Inferior parietal cortex (tissue), 1 donor: ENCODE results near the gene LAMC2.
"Not testable (repeated sequence)": the region's sequence is repeated elsewhere in the genome, so short reads cannot be mapped to it uniquely, and the experiment has no call there.

Source experiments
- DNase-seq: peaks from one replicate; pipeline ENCODE4 v3.0.0-alpha.2; 2016; ENCODE audit errors: extremely low spot score

The LAMC2 gene

GRCh38 chr1:183185941-183186490 is at the start of gene LAMC2:
Gene LAMC2, plus strand, starts transcription at chr1:183186264. Its CDS starts 89 bp downstream, at chr1:183186353.
- DNase-seq: no peak

- DNase-seq: no peak
Observed at GRCh38 chr1:183137782-183138181, 48.3 kb upstream of the LAMC2 start.

DNA sequence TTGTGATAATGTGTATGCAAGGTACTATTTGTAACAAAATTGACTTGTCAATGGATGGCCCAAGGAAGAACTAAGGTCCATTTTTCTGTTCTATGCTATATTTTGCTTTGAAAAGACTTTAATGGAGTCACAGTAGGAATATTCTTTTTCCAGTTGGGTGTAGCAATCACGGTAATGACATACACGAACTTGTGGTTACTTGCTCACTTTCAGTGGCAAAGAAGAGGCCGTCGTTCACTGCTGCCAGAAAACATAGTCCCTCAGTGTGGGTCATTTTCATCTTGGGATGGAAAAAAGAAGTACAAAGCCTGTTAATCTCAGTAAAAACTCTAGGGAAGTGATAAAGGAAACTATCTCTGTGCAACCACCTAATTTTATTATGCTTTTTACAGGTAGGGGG is 47.8 kb upstream of the LAMC2 start:
- no peak for DNase-seq

- no peak for DNase-seq
Observed at GRCh38 chr1:183139281-183139942, 46.7 kb upstream of the LAMC2 start.

- no peak for DNase-seq
Observed at GRCh38 chr1:183140633-183141032, 45.4 kb upstream of the LAMC2 start.

DNA sequence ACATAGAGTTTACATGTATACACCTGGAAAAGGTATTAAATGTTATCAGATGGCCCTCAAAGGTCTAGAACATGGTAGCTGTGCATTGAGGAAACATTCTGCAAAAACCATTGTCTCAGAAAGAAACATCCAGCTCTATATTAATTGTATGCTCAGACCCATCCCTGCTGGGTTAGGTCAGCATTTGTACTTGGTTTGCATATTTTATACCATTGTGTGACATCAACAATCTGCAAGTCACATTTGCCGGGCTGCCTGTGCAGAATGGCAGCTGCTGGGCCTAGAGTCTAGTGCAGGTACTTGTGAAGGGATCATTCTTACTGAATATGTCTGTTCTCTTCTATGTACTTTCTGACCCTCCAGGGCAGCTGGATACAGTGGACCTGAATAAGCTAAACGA is 43.9 kb upstream of the LAMC2 start:
- no peak for DNase-seq

DNA sequence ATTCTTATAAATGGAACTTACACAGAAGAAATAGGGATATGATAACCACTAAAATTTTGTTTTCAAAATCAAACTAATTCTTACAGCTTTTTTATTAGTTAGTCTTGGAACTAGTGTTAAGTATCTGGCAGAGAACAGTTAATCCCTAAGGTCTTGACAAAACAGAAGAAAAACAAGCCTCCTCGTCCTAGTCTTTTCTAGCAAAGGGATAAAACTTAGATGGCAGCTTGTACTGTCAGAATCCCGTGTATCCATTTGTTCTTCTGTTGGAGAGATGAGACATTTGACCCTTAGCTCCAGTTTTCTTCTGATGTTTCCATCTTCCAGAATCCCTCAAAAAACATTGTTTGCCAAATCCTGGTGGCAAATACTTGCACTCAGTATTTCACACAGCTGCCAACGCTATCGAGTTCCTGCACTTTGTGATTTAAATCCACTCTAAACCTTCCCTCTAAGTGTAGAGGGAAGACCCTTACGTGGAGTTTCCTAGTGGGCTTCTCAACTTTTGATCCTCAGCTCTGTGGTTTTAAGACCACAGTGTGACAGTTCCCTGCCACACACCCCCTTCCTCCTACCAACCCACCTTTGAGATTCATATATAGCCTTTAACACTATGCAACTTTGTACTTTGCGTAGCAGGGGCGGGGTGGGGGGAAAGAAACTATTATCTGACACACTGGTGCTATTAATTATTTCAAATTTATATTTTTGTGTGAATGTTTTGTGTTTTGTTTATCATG is 42.3 kb upstream of the LAMC2 start:
- DNase-seq: no peak

DNA sequence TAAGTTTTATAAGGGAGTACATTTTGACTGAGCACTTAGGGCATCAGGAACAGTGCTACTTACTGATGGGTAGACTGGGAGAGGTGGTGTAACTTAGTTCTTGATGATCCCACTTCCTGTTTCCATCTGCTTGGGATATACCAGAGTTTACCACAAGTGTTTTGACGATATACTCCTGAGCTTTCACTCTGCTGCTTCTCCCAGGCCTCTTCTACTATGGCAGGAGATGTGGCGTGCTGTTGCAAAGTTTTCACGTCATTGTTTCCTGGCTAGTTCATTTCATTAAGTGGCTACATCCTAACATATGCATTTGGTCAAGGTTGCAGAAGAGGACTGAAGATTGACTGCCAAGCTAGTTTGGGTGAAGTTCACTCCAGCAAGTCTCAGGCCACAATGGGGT is 41.3 kb upstream of the LAMC2 start:
- DNase-seq: no peak

- DNase-seq: no peak
Observed at GRCh38 chr1:183147735-183148134, 38.3 kb upstream of the LAMC2 start.

DNA sequence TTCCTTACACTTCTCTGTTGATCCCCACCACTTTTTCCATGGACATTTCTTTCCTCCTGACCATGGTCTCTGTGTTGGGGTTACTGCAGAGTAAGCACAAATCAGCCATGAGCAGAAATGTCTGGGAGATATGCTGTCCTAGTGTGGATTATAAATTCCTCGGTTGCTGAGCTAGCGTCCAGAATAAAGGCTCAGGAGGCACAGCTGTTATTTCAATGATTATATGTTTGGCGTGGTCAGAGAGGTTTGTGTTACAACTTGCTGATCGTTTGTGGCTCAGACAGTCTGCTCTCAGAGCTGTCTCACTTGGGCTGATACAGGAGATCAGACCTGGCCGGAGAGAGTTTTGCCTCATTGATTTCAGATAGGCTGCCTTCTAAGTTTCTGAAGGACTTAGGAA is 37.5 kb upstream of the LAMC2 start:
- no peak for DNase-seq

DNA sequence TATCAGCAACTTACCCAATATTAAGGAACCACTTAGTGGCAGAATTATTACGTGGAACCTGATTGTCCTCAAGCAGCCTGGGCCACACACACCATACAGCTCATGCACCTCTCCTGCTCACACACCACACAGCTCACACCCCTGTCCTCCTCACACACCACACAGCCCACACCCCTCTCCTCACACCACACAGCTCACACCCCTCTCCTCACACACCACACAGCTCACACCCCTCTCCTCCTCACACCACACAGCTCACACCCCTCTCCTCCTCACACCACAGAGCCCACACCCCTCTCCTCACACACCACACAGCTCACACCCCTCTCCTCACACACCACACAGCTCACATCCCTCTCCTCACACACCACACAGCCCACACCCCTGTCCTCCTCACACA is 36.8 kb upstream of the LAMC2 start:
- no peak for DNase-seq

GRCh38 chr1:183150032-183150431 is 36.0 kb upstream of the LAMC2 start:
- not testable (repeated sequence) for DNase-seq

DNA sequence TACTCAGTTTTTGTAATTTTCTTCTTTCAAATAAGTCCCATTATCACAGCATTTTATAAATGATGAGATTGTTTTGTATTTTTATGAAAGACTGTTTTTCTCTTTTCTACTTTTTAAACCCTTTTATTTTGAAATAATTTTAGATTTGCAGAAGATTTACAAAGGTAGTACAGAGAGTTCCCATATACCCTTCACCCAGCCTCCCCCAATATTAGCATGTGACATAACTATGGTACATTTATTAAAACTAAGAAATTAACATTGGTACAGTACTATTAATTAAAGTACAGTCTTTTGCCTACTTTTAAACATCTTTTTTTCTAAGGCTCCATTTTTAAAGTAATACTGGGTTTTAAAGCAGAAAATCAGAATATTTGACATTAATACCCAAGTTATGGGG is 35.6 kb upstream of the LAMC2 start:
- DNase-seq: no peak

GRCh38 chr1:183152180-183152579 is 33.9 kb upstream of the LAMC2 start:
- DNase-seq: no peak

DNA sequence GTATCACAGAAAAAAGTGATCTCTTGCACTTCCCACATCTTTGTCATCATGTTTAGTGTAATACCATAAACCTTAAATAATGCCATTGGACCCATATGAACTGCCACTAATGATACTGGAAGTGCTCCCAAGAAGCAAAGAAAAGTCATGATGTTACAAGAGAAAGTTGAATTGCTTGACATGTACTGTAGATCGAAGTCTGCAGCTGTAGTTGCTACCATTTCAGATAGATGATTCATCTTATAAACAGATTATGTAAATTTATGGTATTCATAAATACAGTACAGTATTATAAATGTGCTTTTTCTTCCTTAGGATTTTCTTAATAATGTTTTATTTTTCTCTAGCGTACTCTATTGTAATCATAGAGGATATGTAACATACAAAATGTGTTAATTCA is 30.1 kb upstream of the LAMC2 start:
- no peak for DNase-seq

DNA sequence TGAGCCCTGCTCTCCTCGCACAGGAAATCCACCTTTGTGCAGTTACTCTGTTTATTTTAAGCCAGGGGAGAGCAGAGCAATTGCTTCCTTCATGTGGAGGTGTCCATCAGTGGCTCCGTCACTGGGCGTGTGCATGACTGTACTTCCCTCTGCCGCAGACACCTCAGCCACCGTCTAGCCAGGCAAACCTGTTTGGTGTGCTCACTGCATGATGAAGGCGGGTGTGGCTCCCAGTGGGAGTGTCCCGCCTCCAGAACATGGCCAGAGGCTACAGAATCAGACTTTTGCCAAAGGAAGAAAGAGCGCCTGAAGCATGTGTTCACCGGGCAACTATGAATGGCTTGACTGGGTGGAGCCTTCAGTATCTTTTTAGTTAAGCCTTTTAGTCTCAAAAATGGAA is 26.1 kb upstream of the LAMC2 start:
- no peak for DNase-seq

DNA sequence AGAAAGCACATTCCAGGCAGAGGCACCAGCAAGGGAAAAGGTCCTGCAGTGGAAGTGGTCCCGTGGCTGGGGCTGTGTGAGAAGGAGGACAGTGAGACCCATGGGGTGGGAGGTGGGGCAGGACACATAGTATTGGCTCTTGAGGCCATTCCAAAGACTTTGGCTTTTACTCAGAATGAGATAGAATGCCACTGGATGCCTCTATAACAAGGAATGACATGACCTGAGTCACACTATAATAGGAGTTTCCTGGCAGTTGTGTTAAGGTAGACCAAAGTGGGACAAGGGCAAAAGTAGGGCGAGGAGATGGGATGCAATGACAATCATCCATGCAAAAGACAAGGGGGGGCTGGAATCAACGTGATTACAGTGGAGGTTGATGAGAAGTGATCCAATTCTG is 24.7 kb upstream of the LAMC2 start:
- no peak for DNase-seq

DNA sequence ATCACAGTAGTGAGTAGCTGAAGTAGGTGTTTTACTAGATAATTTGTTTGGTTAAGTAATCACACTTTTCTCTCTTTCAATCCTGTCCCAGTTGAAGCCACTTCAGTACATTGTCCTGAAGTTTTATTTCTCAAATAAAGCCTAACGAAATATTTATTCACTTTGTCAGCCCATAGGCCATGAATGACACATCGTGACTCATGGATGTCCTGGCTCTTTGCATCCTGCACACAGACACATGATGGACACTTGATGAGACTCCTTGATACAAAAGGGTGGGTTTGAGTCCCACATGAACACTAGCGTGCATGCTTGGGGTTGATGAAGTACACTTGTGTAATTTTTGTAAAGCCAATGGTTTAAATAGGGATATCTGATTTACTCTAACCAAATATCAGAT is 22.7 kb upstream of the LAMC2 start:
- no peak for DNase-seq

GRCh38 chr1:183164340-183164739 is 21.7 kb upstream of the LAMC2 start:
- no peak for DNase-seq

GRCh38 chr1:183164963-183165362 is 21.1 kb upstream of the LAMC2 start:
- DNase-seq: no peak

GRCh38 chr1:183165456-183165855 is 20.6 kb upstream of the LAMC2 start:
- no peak for DNase-seq

DNA sequence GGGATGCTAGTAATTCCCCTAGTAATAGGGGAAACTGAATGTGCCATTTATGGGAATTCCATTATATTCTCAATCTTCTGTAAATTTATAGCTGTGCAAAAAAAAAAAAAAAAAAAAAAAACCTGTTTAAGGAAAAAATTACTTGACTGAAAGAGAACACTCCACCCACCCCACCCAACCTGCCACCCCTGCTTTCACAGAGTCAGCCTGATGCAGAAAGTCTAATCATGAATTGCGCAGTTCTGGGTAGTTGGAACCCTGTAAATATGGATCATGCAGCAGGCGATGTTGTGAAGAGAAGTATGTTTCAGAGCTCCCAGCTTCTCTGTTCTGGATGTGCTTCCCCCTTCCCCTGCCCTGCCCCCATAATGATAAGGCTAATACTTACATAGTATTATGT is 19.6 kb upstream of the LAMC2 start:
- no peak for DNase-seq

DNA sequence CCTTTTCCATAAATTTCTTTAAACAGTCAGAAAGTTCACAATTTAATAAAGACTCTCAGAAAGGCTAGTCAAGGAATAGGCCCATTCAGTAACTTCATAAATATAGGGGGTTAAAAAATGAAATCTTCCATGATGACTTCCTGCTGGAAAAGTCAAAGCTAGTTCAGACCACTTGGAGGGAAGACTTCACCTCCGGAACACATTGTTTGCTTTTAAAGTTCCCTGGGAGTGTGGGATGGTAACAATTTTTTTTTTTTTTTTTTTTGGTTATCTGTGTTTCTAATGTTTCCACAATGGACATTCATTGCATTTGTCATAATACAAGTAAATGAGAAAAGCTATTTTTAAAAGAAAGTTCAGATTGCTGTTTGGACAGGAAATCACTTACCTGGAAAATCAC is 18.4 kb upstream of the LAMC2 start:
- DNase-seq: no peak
